Renal pelvis (tissue), 4 donors: ENCODE results near the gene HBD. TPM values are rescaled to one million over a fixed set of nuclear protein-coding genes. Genes with fewer than 3 reads are reported as not detected.
A peak's percentile ranks its signal among the peaks of the same experiment; 100 is the strongest.

Experiments
- DNase-seq: peaks from one replicate; pipeline ENCODE4 v3.0.0-alpha.2; 2013
- polyA plus RNA-seq, 3 donors: library from polyadenylated mRNA; unstranded; fragments of 120-200 nt; gene quantifications; one replicate each; pipeline ENCODE4 v1.2.1, GENCODE V29; 2013; ENCODE audit not compliant: insufficient read length in 3 of 3

HBD gene
- polyA plus RNA-seq, 3 donors, result 0.68 to 1.1 (median 0.93) TPM

DNA sequence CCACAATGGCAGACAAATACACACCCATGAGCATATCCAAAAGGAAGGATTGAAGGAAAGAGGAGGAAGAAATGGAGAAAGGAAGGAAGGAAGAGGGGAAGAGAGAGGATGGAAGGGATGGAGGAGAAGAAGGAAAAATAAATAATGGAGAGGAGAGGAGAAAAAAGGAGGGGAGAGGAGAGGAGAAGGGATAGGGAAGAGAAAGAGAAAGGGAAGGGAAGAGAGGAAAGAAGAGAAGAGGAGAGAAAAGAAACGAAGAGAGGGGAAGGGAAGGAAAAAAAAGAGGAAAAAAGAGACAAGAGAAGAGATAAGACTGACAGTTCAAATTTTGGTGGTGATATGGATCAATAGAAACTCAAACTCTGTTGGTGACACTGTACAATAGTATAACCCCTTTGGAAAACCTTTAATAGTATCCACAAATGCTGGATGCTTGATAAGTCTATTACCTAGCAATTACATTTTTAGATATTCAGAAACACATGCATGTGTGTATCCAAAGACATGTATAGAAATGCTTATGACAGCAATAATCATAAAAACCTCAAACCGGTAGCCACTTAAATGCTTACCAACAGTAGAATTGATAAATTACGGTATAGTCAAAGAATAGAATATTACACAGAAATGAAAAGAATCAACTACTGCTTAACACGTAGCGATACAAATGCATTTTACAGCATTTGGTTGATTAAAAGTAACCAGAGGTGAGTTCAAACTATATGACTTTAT, 1.2 kb upstream of the HBD start:
- DNase-seq, result no peak

DNA sequence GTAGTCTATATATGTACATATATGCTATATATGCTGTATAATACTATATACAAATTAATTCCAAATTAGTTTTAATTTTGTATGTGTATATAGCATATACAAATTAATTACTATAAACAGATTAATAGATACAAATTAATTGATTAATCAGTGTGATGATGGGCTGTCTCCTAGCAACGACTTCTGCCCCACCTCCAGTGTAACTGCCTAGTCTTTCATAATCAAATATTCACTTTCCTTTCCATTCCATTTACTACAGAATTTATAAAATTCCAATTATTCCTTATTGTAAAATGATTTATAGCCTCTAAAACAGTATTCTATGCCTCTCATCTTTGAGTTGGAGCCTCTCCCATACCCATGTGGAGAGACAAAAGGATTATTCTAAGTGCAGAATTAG, 976 bp downstream of the HBD start:
- DNase-seq, result no peak

GRCh38 chr11:5232821-5233220, 1.5 kb downstream of the HBD start:
- no peak for DNase-seq

GRCh38 chr11:5232176-5232575, 2.1 kb downstream of the HBD start:
- DNase-seq, result no peak

DNA sequence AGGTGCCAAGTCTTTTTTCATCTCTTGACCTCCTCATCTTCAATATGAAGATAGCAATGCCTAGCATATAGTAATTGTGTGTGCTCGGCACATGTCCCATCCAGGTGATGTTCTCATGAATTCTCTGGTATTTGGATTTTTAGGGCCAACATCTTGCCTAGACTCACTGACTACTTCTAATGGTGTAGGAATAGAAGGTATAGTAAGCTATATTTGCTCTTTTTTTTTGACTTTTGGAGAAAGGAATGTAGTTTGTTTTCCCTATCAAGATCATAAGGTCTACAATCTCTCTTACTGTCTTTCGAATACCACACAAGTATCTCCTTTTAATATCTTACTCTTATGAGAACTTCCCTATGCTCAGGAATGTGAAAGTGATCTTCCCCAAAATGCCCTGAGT, 3.2 kb downstream of the HBD start:
- DNase-seq, result no peak

DNA sequence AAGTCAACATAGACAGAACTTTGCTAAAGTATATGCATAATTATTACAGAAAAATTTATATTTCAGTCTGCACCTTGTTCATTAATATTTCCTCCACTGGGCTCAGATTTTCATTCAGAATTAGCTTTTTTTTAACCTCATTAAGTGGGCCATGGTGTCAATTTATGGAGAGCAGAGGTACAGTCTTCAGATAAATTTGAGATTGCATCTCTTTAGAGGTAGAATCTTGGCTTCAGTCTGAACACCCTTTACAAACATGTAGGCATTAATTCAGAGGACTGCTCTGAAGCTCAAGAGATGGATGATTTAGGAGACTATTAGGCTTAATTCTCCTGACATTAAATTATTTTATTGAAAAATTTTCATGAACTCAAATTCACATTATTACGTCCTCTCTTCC, 4.0 kb downstream of the HBD start:
- DNase-seq, result no peak

DNA sequence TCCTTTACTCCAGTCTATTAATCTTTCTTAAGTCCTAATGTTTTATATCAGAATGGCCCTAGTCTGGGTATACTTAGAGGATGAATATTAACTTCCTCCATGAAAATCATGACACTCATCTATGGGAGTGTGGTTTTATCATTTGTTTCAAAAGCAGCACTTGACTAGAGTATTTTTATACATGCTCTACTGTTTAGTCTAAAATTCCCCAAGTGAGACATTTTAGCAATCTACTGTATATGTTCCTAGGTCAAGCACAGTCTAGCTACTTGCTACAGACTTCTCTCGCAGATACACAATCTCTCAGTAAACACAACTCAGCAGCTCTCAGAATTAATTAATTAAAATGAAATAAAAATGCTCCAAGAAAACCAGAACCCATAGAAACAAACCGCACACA, 4.5 kb downstream of the HBD start:
- no peak for DNase-seq

DNA sequence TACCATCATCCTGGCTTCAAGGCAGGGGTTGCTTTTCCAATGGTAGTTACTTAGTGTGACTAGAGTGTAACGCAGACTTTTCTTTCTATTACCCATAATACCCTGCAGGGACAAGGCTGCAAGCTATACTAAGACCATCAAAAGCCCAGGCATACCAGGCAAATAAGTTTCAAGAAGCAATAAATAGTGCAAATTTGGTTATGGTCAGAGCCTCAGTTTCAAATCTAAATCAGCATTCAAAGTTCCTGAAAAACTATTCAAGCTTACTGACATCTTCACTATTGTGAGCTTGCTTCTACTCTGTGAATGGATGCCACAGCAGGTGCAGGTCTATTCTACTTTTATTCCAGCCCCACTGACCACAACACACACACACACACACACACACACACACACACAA, 4.9 kb downstream of the HBD start:
- no peak for DNase-seq

- no peak for DNase-seq
Measured at GRCh38 chr11:5228124-5228523, 6.2 kb downstream of the HBD start.

GRCh38 chr11:5227681-5228080, 6.6 kb downstream of the HBD start:
- DNase-seq, result no peak

DNA sequence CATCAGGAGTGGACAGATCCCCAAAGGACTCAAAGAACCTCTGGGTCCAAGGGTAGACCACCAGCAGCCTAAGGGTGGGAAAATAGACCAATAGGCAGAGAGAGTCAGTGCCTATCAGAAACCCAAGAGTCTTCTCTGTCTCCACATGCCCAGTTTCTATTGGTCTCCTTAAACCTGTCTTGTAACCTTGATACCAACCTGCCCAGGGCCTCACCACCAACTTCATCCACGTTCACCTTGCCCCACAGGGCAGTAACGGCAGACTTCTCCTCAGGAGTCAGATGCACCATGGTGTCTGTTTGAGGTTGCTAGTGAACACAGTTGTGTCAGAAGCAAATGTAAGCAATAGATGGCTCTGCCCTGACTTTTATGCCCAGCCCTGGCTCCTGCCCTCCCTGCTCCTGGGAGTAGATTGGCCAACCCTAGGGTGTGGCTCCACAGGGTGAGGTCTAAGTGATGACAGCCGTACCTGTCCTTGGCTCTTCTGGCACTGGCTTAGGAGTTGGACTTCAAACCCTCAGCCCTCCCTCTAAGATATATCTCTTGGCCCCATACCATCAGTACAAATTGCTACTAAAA, 7.5 kb downstream of the HBD start, which contains the start of gene HBB:
HBB (minus strand) TSS at position 340 of the 579 bp plus-strand sequence; CDS start at position 290, 50 bp downstream.
- no peak for DNase-seq

GRCh38 chr11:5225480-5225871, 8.8 kb downstream of the HBD start:
- no peak for DNase-seq

DNA sequence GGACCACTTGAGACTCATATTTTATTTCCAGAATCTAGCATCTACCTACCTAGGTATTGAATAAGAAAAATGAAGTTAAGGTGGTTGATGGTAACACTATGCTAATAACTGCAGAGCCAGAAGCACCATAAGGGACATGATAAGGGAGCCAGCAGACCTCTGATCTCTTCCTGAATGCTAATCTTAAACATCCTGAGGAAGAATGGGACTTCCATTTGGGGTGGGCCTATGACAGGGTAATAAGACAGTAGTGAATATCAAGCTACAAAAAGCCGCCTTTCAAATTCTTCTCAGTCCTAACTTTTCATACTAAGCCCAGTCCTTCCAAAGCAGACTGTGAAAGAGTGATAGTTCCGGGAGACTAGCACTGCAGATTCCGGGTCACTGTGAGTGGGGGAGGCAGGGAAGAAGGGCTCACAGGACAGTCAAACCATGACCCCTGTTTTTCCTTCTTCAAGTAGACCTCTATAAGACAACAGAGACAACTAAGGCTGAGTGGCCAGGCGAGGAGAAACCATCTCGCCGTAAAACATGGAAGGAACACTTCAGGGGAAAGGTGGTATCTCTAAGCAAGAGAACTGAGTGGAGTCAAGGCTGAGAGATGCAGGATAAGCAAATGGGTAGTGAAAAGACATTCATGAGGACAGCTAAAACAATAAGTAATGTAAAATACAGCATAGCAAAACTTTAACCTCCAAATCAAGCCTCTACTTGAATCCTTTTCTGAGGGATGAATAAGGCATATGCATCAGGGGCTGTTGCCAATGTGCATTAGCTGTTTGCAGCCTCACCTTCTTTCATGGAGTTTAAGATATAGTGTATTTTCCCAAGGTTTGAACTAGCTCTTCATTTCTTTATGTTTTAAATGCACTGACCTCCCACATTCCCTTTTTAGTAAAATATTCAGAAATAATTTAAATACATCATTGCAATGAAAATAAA, 9.5 kb downstream of the HBD start:
- no peak for DNase-seq

DNA sequence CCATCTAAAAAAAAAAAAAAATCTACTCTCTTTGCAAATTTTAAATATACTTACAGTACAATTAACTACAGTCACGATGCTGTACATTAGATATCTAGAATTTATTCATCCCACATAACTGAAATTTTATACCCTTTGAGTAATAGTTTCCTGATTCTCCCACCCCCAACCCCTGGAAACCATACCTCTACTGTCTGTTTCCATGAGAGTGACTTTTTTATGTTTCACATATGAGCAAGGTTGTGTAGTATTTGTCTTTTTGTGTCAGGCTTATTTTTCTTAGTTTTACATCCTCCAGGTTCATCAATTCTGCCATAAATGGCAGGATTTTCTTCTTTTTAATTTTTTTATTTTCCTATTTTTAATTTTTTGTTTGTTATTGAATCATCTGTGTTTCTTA, 10.6 kb downstream of the HBD start:
- DNase-seq, result no peak

DNA sequence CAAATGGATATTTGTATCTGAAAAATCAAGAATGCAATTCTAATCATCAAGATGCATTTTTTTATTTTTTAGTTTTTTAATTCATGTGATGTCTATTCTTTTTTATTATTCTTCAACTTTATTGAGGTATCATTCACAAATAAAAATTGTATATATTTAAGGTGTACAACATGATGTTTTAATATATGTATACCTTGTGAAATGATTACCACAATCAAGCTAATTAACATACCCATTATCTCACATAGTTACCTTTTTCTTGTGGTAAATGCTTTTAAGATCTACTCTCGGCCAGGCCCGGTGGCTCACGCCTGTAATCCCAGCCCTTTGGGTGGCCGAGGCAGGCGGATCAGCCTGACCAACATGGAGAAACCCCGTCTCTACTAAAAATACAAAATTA, 11.1 kb downstream of the HBD start:
- no peak for DNase-seq

DNA sequence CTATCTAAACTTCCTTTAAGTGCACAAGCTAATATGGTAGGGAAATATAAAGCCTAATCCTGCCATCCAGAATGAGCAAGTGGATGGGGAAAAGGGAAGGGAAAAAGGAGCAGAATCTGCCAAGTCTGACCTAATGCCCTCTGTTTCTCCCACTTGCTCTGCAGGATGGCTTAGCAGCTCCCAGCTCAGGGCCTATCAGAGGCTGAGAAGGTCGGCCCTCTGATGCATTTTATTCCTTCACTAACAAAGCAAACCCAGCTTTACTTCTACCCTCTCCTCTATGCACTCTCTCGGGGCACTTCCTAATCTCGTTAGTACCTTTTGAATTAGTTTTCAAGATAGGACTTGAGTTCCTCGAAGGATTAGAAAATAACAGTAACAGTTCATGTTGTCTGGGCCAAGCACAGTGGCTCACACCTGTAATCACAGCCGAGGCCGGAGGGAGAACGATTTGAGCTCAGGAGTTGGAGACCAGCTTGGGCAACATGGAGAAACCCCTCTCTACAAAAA, 23.9 kb downstream of the HBD start:
- no peak for DNase-seq

GRCh38 chr11:5204787-5205186, 29.5 kb downstream of the HBD start:
- DNase-seq, result peak; percentile 19

GRCh38 chr11:5203366-5203765, 30.9 kb downstream of the HBD start:
- no peak for DNase-seq

DNA sequence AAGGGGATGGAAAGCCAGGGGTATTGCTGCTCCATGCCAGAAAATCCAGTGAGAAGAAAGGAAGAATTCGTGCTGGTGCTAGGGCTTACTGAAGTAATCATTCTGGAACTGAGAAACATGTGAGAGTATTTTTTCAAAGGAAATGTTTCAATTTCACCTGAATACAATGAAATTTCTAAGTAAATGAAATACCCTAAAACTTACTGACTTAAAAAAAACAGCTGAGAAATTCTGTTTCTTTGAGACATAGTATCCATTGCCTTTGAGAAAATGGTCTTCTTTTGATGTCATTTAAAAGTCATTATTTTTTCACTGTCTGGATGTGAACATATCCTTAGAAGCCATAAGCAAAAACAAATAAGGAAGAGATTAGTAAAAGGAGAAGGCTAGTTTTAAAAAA, 33.7 kb downstream of the HBD start, which contains the start of gene OR51V1:
OR51V1 (minus strand) TSS at position 101 of the 400 bp plus-strand sequence; CDS start at position 101, 0 bp downstream.
- no peak for DNase-seq

- DNase-seq, result no peak
Measured at GRCh38 chr11:5198285-5198684, 36.0 kb downstream of the HBD start.

GRCh38 chr11:5197536-5197935, 36.7 kb downstream of the HBD start:
- DNase-seq, result no peak

GRCh38 chr11:5196731-5197130, 37.6 kb downstream of the HBD start:
- no peak for DNase-seq
